ENCODE data around the gene FOXK1. TPM values are rescaled to one million over a fixed set of nuclear protein-coding genes. Genes with fewer than 3 reads are reported as not detected.

The FOXK1 gene
- total and polyA plus RNA-seq, 2 experiments from 2014 or later, result 2.3 to 12.7 TPM

GRCh38 chr7:4739528-4739992 lies 57.5 kb downstream of the FOXK1 start (continued):
- TF ChIP-seq, protein P1, sequence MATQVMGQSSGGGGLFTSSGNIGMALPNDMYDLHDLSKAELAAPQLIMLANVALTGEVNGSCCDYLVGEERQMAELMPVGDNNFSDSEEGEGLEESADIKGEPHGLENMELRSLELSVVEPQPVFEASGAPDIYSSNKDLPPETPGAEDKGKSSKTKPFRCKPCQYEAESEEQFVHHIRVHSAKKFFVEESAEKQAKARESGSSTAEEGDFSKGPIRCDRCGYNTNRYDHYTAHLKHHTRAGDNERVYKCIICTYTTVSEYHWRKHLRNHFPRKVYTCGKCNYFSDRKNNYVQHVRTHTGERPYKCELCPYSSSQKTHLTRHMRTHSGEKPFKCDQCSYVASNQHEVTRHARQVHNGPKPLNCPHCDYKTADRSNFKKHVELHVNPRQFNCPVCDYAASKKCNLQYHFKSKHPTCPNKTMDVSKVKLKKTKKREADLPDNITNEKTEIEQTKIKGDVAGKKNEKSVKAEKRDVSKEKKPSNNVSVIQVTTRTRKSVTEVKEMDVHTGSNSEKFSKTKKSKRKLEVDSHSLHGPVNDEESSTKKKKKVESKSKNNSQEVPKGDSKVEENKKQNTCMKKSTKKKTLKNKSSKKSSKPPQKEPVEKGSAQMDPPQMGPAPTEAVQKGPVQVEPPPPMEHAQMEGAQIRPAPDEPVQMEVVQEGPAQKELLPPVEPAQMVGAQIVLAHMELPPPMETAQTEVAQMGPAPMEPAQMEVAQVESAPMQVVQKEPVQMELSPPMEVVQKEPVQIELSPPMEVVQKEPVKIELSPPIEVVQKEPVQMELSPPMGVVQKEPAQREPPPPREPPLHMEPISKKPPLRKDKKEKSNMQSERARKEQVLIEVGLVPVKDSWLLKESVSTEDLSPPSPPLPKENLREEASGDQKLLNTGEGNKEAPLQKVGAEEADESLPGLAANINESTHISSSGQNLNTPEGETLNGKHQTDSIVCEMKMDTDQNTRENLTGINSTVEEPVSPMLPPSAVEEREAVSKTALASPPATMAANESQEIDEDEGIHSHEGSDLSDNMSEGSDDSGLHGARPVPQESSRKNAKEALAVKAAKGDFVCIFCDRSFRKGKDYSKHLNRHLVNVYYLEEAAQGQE (IDR thresholded peaks at IDR 0.05; ENCODE audit: unreplicated experiment), result no peak
- TF ChIP-seq JUNB (IDR thresholded peaks at IDR 0.05; ENCODE audit: unreplicated experiment) (no peak), CREB1 (CRISPR knock-in tag; IDR thresholded peaks at IDR 0.05; ENCODE audit: low read depth) (no peak), NANOG (IDR thresholded peaks at IDR 0.05; ENCODE audit: borderline replicate concordance) (no peak)
- TF ChIP-seq, protein P2, sequence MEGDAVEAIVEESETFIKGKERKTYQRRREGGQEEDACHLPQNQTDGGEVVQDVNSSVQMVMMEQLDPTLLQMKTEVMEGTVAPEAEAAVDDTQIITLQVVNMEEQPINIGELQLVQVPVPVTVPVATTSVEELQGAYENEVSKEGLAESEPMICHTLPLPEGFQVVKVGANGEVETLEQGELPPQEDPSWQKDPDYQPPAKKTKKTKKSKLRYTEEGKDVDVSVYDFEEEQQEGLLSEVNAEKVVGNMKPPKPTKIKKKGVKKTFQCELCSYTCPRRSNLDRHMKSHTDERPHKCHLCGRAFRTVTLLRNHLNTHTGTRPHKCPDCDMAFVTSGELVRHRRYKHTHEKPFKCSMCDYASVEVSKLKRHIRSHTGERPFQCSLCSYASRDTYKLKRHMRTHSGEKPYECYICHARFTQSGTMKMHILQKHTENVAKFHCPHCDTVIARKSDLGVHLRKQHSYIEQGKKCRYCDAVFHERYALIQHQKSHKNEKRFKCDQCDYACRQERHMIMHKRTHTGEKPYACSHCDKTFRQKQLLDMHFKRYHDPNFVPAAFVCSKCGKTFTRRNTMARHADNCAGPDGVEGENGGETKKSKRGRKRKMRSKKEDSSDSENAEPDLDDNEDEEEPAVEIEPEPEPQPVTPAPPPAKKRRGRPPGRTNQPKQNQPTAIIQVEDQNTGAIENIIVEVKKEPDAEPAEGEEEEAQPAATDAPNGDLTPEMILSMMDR (conservative IDR thresholded peaks at IDR 0.05; ENCODE audit: low read depth in 2 of 2), result no peak

DNA sequence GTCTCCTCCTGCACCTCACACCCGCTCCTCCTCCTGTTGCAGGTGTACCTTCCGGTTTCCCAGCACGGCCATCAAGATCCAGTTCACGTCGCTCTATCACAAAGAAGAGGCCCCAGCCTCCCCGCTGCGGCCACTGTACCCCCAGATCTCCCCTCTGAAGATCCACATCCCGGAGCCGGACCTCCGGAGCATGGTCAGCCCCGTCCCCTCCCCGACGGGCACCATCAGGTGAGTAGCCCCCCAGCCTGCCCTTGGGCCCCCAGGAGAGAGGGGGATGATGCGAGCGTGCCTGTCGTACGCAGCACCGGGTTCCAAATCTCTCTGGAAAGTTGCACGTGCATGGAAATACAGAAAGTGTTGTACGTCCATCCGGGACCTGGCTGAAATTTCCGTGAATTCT lies 58.7 kb downstream of the FOXK1 start:
- H3K79me2 ChIP-seq (replicated peaks; ENCODE audit: insufficient read depth), result no peaks in the 10 kb centered on the region; the same call in 1 of the 2 replicates
- Mint-ChIP-seq H3K4me1 (peaks cover 31% of the 10 kb centered on the region), H3K27me3 (ENCODE audit: insufficient read depth, low read depth, poor library complexity) (peaks cover 34% of the 10 kb centered on the region), H3K27ac (no peak overlapping the region), H3K4me3 (no peak overlapping the region), H3K36me3 (ENCODE audit: low read depth) (peaks cover 19% of the 10 kb centered on the region), H3K9me3 (no peaks in the 10 kb centered on the region)
- H4K20me1 ChIP-seq (replicated peaks; ENCODE audit: insufficient read depth), result peaks cover 23% of the 10 kb centered on the region
- DNase-seq (ENCODE audit: low spot score) (no peak), ATAC-seq (no peak)
- no peak overlapping the region for H3K4me3 ChIP-seq
- TF ChIP-seq, protein P3, sequence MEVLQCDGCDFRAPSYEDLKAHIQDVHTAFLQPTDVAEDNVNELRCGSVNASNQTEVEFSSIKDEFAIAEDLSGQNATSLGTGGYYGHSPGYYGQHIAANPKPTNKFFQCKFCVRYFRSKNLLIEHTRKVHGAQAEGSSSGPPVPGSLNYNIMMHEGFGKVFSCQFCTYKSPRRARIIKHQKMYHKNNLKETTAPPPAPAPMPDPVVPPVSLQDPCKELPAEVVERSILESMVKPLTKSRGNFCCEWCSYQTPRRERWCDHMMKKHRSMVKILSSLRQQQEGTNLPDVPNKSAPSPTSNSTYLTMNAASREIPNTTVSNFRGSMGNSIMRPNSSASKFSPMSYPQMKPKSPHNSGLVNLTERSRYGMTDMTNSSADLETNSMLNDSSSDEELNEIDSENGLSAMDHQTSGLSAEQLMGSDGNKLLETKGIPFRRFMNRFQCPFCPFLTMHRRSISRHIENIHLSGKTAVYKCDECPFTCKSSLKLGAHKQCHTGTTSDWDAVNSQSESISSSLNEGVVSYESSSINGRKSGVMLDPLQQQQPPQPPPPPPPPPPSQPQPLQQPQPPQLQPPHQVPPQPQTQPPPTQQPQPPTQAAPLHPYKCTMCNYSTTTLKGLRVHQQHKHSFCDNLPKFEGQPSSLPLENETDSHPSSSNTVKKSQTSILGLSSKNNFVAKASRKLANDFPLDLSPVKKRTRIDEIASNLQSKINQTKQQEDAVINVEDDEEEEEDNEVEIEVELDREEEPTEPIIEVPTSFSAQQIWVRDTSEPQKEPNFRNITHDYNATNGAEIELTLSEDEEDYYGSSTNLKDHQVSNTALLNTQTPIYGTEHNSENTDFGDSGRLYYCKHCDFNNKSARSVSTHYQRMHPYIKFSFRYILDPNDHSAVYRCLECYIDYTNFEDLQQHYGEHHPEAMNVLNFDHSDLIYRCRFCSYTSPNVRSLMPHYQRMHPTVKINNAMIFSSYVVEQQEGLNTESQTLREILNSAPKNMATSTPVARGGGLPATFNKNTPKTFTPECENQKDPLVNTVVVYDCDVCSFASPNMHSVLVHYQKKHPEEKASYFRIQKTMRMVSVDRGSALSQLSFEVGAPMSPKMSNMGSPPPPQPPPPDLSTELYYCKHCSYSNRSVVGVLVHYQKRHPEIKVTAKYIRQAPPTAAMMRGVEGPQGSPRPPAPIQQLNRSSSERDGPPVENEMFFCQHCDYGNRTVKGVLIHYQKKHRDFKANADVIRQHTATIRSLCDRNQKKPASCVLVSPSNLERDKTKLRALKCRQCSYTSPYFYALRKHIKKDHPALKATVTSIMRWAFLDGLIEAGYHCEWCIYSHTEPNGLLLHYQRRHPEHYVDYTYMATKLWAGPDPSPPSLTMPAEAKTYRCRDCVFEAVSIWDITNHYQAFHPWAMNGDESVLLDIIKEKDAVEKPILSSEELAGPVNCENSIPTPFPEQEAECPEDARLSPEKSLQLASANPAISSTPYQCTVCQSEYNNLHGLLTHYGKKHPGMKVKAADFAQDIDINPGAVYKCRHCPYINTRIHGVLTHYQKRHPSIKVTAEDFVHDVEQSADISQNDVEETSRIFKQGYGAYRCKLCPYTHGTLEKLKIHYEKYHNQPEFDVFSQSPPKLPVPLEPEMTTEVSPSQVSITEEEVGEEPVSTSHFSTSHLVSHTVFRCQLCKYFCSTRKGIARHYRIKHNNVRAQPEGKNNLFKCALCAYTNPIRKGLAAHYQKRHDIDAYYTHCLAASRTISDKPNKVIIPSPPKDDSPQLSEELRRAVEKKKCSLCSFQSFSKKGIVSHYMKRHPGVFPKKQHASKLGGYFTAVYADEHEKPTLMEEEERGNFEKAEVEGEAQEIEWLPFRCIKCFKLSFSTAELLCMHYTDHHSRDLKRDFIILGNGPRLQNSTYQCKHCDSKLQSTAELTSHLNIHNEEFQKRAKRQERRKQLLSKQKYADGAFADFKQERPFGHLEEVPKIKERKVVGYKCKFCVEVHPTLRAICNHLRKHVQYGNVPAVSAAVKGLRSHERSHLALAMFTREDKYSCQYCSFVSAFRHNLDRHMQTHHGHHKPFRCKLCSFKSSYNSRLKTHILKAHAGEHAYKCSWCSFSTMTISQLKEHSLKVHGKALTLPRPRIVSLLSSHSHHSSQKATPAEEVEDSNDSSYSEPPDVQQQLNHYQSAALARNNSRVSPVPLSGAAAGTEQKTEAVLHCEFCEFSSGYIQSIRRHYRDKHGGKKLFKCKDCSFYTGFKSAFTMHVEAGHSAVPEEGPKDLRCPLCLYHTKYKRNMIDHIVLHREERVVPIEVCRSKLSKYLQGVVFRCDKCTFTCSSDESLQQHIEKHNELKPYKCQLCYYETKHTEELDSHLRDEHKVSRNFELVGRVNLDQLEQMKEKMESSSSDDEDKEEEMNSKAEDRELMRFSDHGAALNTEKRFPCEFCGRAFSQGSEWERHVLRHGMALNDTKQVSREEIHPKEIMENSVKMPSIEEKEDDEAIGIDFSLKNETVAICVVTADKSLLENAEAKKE (CRISPR knock-in tag; IDR thresholded peaks at IDR 0.05), result no peak
- no peak for TF ChIP-seq POLR2AphosphoS5 (IDR thresholded peaks at IDR 0.05; ENCODE audit: low read depth)
- no peak for TF ChIP-seq NANOG (IDR thresholded peaks at IDR 0.05; ENCODE audit: borderline replicate concordance)
- TF ChIP-seq JUNB (IDR thresholded peaks at IDR 0.05; ENCODE audit: unreplicated experiment), result no peak
- no peak for TF ChIP-seq ZNF114 (CRISPR knock-in tag; IDR thresholded peaks at IDR 0.05)
- H3K4me1 ChIP-seq (ENCODE audit: insufficient read depth), result peaks cover 26% of the 10 kb centered on the region
- no peak overlapping the region for H3K4me2 ChIP-seq
- H3F3A ChIP-seq (replicated peaks; ENCODE audit: low read depth), result peaks cover 4% of the 10 kb centered on the region; the same call in 1 of the 2 replicates
- no peaks in the 10 kb centered on the region for H3K9me2 ChIP-seq (ENCODE audit: insufficient read depth)
- H2AFZ ChIP-seq, result no peak overlapping the region
- H3K27ac ChIP-seq (ENCODE audit: low read depth), result no peak overlapping the region
- H3K27me3 ChIP-seq (ENCODE audit: insufficient read depth), result peaks cover 27% of the 10 kb centered on the region
- H3K36me3 ChIP-seq (ENCODE audit: insufficient read depth), result no peaks in the 10 kb centered on the region
